Left ventricle myocardium inferior (tissue), 1 donor: ENCODE results near the gene ANKRD13B. TPM values are rescaled to one million over a fixed set of nuclear protein-coding genes. Genes with fewer than 3 reads are reported as not detected.
A peak's percentile ranks its signal among the peaks of the same experiment; 100 is the strongest.

Source experiments
- DNase-seq: peaks from one replicate; pipeline ENCODE4 v3.0.0-alpha.2; 2020
- H3K27ac ChIP-seq: fragments of 200-600 bp; replicated peaks from 2 replicates; pipeline ENCODE4 v1.8.0; 2021
- H3K27me3 ChIP-seq: fragments of 200-600 bp; 2 replicates; pipeline ENCODE4 v1.8.0; 2021; ENCODE audit warnings: low read depth
- H3K36me3 ChIP-seq: fragments of 200-600 bp; 2 replicates; pipeline ENCODE4 v1.8.0; 2021
- H3K4me1 ChIP-seq: fragments of 200-600 bp; 2 replicates; pipeline ENCODE4 v1.8.0; 2021
- H3K4me3 ChIP-seq: fragments of 200-600 bp; 2 replicates; pipeline ENCODE4 v1.8.0; 2021; ENCODE audit warnings: mild to moderate bottlenecking, moderate library complexity
- H3K9me3 ChIP-seq: fragments of 200-600 bp; replicated peaks from 2 replicates; pipeline ENCODE4 v1.8.0; 2021
- CTCF ChIP-seq: fragments of 200-600 bp; IDR thresholded peaks from 2 replicates; pipeline ENCODE4 v1.8.0; 2021; ENCODE audit warnings: antibody characterized with exemption, mild to moderate bottlenecking, borderline replicate concordance
- intact Hi-C: fragments of 100-400 bp; cut with micrococcal nuclease; formaldehyde crosslinking; loops from one replicate; pipeline ENCODE4 v1.11.0; 2022
- total RNA-seq: library from RNA; stranded (reverse); fragmentation: NEBNext Ultra II Directional; extraction: Animal tissue kit (Norgen Biotek cat#: 25700); gene quantifications from one replicate; pipeline ENCODE4 v1.2.1, GENCODE V29; 2021
- donor health status: DM: no; HTN: yes; CAD: no; lungs with severe emphysema.

Gene ANKRD13B
- total RNA-seq, 1 donor from 2014 or later = 5.9 TPM

GRCh38 chr17:29567304-29567553, 25.7 kb upstream of the ANKRD13B start:
- no peak for TF ChIP-seq CTCF
- intact Hi-C loops = no loop called here
- H3K4me3 ChIP-seq = peak overlapping the region; percentile 77
- H3K9me3 ChIP-seq = no peaks in the 10 kb centered on the region
- peaks cover 8% of the 10 kb centered on the region for H3K36me3 ChIP-seq
- H3K4me1 ChIP-seq = peaks cover 75% of the 10 kb centered on the region
- no peaks in the 10 kb centered on the region for H3K27me3 ChIP-seq
- peak overlapping the region; percentile 92 for H3K27ac ChIP-seq
- no peak for DNase-seq

GRCh38 chr17:29567554-29568330, 25.2 kb upstream of the ANKRD13B start:
- peaks cover 76% of the 10 kb centered on the region for H3K4me1 ChIP-seq
- DNase-seq = peak; percentile 73

GRCh38 chr17:29568331-29569244, 24.3 kb upstream of the ANKRD13B start, which contains the start of gene TP53I13:
Gene TP53I13 (plus strand): TSS chr17:29568701. CDS start chr17:29568759, 58 bp downstream.
- no peaks in the 10 kb centered on the region for H3K9me3 ChIP-seq
- peak within 1 kb of the TSS; percentile 77 for H3K4me3 ChIP-seq
- H3K4me1 ChIP-seq = peaks cover 84% of the 10 kb centered on the region
- H3K27me3 ChIP-seq = no peaks in the 10 kb centered on the region
- TF ChIP-seq CTCF = no peak
- DNase-seq = peak; percentile 93
- intact Hi-C loops = no loop called here
- H3K36me3 ChIP-seq = peaks cover 4% of the 10 kb centered on the region
- H3K27ac ChIP-seq = peak within 1 kb of the TSS; percentile 92

More at GRCh38 chr17:29567554-29568330, 25.2 kb upstream of the ANKRD13B start:
- Histone ChIP-seq H3K4me3 (peak overlapping the region; percentile 77), H3K9me3 (no peaks in the 10 kb centered on the region), H3K27ac (peak overlapping the region; percentile 92), H3K36me3 (peaks cover 3% of the 10 kb centered on the region), H3K27me3 (no peaks in the 10 kb centered on the region)
- intact Hi-C loops = no loop called here
- TF ChIP-seq CTCF = peak; percentile 57

GRCh38 chr17:29569245-29569950, 23.5 kb upstream of the ANKRD13B start:
- Histone ChIP-seq H3K36me3 (peaks cover 11% of the 10 kb centered on the region), H3K9me3 (no peaks in the 10 kb centered on the region), H3K4me3 (peak overlapping the region; percentile 77), H3K27ac (peak overlapping the region; percentile 92), H3K27me3 (no peaks in the 10 kb centered on the region), H3K4me1 (peaks cover 83% of the 10 kb centered on the region)
- intact Hi-C loops = no loop called here
- no peak for TF ChIP-seq CTCF
- no peak for DNase-seq

GRCh38 chr17:29570521-29570920, 22.4 kb upstream of the ANKRD13B start:
- no peak for TF ChIP-seq CTCF
- H3K4me1 ChIP-seq = peaks cover 72% of the 10 kb centered on the region
- no peaks in the 10 kb centered on the region for H3K9me3 ChIP-seq
- H3K36me3 ChIP-seq = peaks cover 22% of the 10 kb centered on the region
- no peak overlapping the region for H3K27ac ChIP-seq
- H3K4me3 ChIP-seq = no peak overlapping the region
- H3K27me3 ChIP-seq = no peaks in the 10 kb centered on the region
- DNase-seq = no peak
- intact Hi-C loops = no loop called here
